Fibroblast of upper back skin (primary cell): ENCODE results near the gene PCBP4.
A peak's percentile ranks its signal among the peaks of the same experiment; 100 is the strongest.
"Not testable (repeated sequence)": the region's sequence is repeated elsewhere in the genome, so short reads cannot be mapped to it uniquely, and the experiment has no call there.

Experiments used
- DNase-seq: peaks from one replicate; pipeline ENCODE4 v3.0.0-alpha.2; 2013

PCBP4 gene

DNA sequence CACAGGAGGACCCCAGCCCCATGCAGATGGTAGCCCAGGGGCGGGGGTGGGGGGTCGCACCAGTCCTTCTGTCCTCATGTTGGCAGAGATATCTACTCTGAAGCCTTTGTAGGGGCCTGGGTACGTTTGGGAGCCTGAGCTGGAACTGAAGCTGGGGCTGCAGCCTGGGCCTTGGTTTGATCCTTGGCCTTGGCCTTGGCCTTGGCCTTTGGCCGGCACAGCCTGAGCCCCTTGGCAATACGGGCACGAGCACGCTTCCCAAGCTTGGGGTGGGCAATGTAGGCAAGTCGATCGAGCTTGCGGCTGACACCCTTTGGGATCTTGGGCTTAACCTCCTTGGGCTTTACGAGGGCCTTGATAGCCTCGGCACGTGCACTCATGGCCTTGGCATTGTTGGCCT is 26.4 kb upstream of the PCBP4 start:
- DNase-seq: not testable (repeated sequence)

- no peak for DNase-seq
Observed at GRCh38 chr3:51992017-51992682, 24.9 kb upstream of the PCBP4 start.

GRCh38 chr3:51990501-51990971 is 23.3 kb upstream of the PCBP4 start:
- not testable (repeated sequence) for DNase-seq

GRCh38 chr3:51988286-51989146 is 21.3 kb upstream of the PCBP4 start:
- no peak for DNase-seq

GRCh38 chr3:51987568-51987967 is 20.3 kb upstream of the PCBP4 start:
- DNase-seq: no peak

- DNase-seq: no peak
Observed at GRCh38 chr3:51986010-51986947, 19.0 kb upstream of the PCBP4 start.

DNA sequence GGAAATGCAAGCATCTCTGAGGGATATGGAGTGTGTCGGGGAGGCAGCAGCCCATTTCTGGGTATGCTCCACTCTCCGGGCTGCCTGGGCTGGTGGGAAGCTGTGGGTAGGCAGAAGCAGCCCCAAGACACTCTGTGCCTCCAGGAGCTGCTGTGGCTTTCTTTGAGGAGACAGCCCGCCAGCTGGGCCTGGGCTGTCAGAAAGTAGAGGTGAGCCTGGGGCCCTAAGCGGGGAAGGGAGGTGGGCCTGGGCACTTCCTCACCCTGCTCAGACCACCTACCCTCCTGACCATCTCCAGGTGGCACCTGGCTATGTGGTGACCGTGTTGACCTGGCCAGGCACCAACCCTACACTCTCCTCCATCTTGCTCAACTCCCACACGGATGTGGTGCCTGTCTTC is 17.8 kb upstream of the PCBP4 start:
- DNase-seq: no peak

- no peak for DNase-seq
Observed at GRCh38 chr3:51984269-51984647, 17.0 kb upstream of the PCBP4 start.

GRCh38 chr3:51983578-51984268 is 16.5 kb upstream of the PCBP4 start:
- no peak for DNase-seq

DNA sequence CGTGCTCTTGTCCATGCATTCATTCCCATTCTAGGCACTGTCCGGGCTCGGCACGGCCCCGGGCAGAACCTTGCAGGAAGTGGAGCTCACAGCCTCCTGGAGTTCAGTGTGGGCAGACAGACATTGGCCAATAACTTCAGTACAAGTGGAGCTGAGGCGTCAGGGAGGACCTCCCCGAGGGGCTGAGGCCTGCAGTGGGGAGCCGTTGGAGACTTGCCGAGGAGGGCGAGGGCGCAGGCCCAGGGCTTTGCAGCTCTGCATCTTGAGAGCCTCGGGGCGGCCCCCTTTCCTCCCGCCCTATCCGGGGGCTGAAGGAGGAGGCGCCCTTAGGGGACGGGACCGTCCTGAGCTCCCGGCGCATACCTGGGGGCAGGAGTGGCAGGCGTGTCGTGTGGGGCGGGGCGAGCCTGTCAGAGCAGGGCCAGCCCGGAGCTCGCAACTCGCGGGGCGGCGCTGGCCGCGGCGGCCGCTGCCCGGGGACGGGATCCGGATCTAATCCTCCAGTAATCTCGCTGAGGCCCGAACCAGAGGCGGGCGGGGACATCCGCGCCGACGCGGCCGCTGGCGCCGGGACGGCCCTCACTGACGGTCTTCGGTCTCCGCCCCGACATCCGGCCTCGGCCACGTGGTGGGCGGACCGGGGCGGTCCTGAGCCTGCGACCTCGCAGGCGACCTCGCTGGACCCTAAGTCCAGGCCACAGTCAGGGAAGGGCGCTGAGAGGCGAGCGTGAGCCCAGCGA is 15.8 kb upstream of the PCBP4 start, which contains the start of gene ACY1:
Gene ACY1 (plus strand): TSS at position 698 of the 740 bp plus-strand sequence. CDS start 530 bp downstream, outside the sequence.
- DNase-seq: peak; percentile 77

- no peak for DNase-seq
Observed at GRCh38 chr3:51982352-51982837, 15.1 kb upstream of the PCBP4 start.

GRCh38 chr3:51980253-51980652 is 13.0 kb upstream of the PCBP4 start:
- no peak for DNase-seq

- DNase-seq: no peak
Observed at GRCh38 chr3:51978143-51978502, 10.9 kb upstream of the PCBP4 start.

GRCh38 chr3:51977446-51978142 is 10.3 kb upstream of the PCBP4 start:
- DNase-seq: no peak

- peak; percentile 67 for DNase-seq
Observed at GRCh38 chr3:51975852-51976549, 8.7 kb upstream of the PCBP4 start.

- peak; percentile 60 for DNase-seq
Observed at GRCh38 chr3:51974963-51975851, 8.0 kb upstream of the PCBP4 start, which contains the start of gene ABHD14A. Gene ABHD14A, plus strand, starts transcription at chr3:51975064. Its CDS starts 72 bp downstream, at chr3:51975136.

DNA sequence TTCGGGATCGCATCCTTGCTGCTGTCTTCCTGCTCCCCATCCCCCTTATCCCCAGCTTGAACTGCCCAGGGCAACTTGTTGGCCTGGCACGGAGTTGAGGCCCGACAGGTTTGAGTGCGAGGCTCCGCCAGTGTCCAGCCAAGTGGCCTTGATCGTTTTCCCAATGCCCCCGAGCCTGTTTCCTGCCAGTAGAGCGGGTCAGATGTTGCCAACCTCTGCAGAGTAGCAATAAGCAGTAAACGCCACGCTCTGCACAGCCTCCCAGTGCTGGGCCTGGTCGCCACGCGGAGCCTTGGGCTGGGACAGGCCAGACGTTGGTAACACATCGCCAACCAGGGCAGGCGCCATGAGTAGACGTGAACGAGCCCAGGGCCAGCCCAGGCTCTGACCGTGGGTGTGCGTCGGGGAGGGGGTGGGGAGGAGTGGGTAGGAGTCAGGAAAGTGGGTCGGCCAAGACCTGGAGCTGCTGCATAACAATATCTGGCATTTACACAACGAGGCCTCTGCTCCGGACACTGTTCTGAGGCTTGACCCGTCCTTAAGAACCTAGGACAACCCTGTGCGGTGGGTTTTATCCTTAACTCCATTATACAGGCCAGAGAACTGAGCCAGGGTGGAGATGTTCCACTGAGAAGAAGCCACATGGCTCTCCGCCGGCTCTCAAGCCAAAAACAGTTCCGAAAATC is 7.2 kb upstream of the PCBP4 start:
- no peak for DNase-seq

GRCh38 chr3:51971350-51971749 is 4.1 kb upstream of the PCBP4 start:
- DNase-seq: no peak
